Caco-2 (cell line): ENCODE data around the gene AKR7A2. TPM values are rescaled to one million over a fixed set of nuclear protein-coding genes. Genes with fewer than 3 reads are reported as not detected.
A peak's percentile ranks its signal among the peaks of the same experiment; 100 is the strongest.

Source experiments
- BruUV-seq: library from RNA; stranded (reverse); fragments of 400-500 nt; replicated peaks from 2 replicates; lab custom pipeline; 2021; lab: Mats Ljungman, UMichigan
- CTCF ChIA-PET: fragments of 300-600 bp; sonication (Branson Sonifier 250); formaldehyde crosslinking; loops from one replicate; lab custom pipeline; 2022; ENCODE audit warnings: antibody characterized with exemption; lab: Charles Lee
- POLR2A ChIA-PET: fragments of 300-600 bp; sonication (Branson Sonifier 250); formaldehyde crosslinking; loops from one replicate; lab custom pipeline; 2022; ENCODE audit warnings: antibody characterized with exemption; lab: Charles Lee
- DNase-seq, 2 experiments: peaks; one replicate each; pipeline versions ENCODE4 v3.0.0 to v3.0.0-alpha.2; 2020 to 2022
- H3K27me3 ChIP-seq: replicated peaks from 2 replicates; pipeline ENCODE4 v1.6.0; 2011; ENCODE audit warnings: low read length; ENCODE audit not compliant: control insufficient read depth, insufficient read depth
- H3K36me3 ChIP-seq: 2 replicates; pipeline ENCODE4 v1.5.1; 2011; ENCODE audit warnings: low read length; ENCODE audit not compliant: control insufficient read depth, insufficient read depth
- H3K4me1 ChIP-seq: fragments of 250-450 bp; sonication (Bioruptor Pico); 2 replicates; pipeline ENCODE4 v1.5.1; 2020; ENCODE audit warnings: mild to moderate bottlenecking
- H3K4me3 ChIP-seq: 2 replicates; pipeline ENCODE4 v1.5.1; 2011; ENCODE audit warnings: low read depth, mild to moderate bottlenecking, control low read depth, low read length
- H3K9me3 ChIP-seq: fragments of 250-450 bp; sonication (Bioruptor Pico); 2 replicates; pipeline ENCODE4 v1.5.1; 2020; ENCODE audit warnings: mild to moderate bottlenecking, moderate library complexity
- H3K27ac Mint-ChIP-seq: one replicate; pipeline ENCODE4 v1.8.0; 2022; ENCODE audit warnings: mixed read lengths; ENCODE audit not compliant: unreplicated experiment
- H3K27me3 Mint-ChIP-seq: one replicate; pipeline ENCODE4 v1.8.0; 2022; ENCODE audit warnings: mixed read lengths; ENCODE audit not compliant: insufficient read depth, unreplicated experiment
- H3K36me3 Mint-ChIP-seq: one replicate; pipeline ENCODE4 v1.8.0; 2022; ENCODE audit warnings: mild to moderate bottlenecking, mixed read lengths; ENCODE audit not compliant: insufficient read depth, unreplicated experiment
- H3K4me1 Mint-ChIP-seq: one replicate; pipeline ENCODE4 v1.8.0; 2022; ENCODE audit warnings: low read depth, mixed read lengths; ENCODE audit not compliant: unreplicated experiment
- H3K4me3 Mint-ChIP-seq: one replicate; pipeline ENCODE4 v1.8.0; 2022; ENCODE audit warnings: mild to moderate bottlenecking, moderate library complexity, mixed read lengths; ENCODE audit not compliant: unreplicated experiment
- H3K9me3 Mint-ChIP-seq: one replicate; pipeline ENCODE4 v1.8.0; 2022; ENCODE audit warnings: mixed read lengths; ENCODE audit not compliant: unreplicated experiment
- intact Hi-C: fragments of 100-400 bp; cut with micrococcal nuclease; formaldehyde crosslinking; loops from one replicate; pipeline ENCODE4 v1.10.0; 2022; ENCODE audit not compliant: unreplicated experiment
- total RNA-seq: library from RNA; stranded (reverse); gene quantifications from 2 replicates; pipeline ENCODE4 v1.2.3, GENCODE V29; 2022
- TF ChIP-seq, protein P1 (sequence below), 2 experiments: fragments of 200-600 bp in 1 of 2; IDR thresholded peaks; 1 replicate in 1 of 2; 2 replicates in 1 of 2; pipeline versions ENCODE4 v1.5.1 to v1.8.0; 2011 to 2022; ENCODE audit warnings: antibody characterized with exemption in 1 of 2, control low read depth in 1 of 2, inconsistent platforms in 1 of 2, low read depth in 1 of 2, low read length in 1 of 2, mild to moderate bottlenecking in 1 of 2, moderate library complexity in 1 of 2; ENCODE audit not compliant: insufficient read depth in 1 of 2, severe bottlenecking in 1 of 2, unreplicated experiment in 1 of 2

Gene AKR7A2
- total RNA-seq, 1 experiment from 2014 or later, result 55.4 TPM

DNA sequence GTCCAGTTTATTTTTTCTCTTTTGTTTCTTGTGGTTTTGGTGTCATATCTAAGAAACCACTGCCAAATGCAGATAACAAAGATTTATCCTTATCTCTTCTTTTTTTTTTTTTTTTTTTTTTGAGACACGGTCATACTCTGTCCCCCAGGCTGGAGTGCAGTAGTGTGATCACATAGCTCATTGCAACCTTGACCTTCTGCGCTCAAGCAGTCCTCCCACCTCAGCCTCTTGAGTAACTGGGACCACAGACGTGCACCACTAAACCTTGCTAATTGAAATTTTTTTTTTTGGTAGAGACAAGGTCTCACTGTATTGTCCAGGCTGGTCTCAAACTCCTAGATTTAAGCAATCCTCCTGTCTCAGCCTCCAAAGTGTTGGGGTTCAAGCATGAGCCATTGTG is 9.1 kb upstream of the AKR7A2 start:
- H3K4me1 ChIP-seq, result no peaks in the 10 kb centered on the region
- no peaks in the 10 kb centered on the region for H3K27me3 ChIP-seq
- H3K9me3 ChIP-seq, result no peaks in the 10 kb centered on the region
- no peak for DNase-seq
- intact Hi-C loops, result no loop called here
- BruUV-seq, result no TSS peak
- POLR2A ChIA-PET, result interaction anchor here (0.9 kb wide), 1 partner anchor 11 kb away, joined by 3 read pairs; no protein-coding TSS in a partner anchor
- no peak overlapping the region for H3K4me3 Mint-ChIP-seq
- no peaks in the 10 kb centered on the region for H3K4me1 Mint-ChIP-seq
- CTCF ChIA-PET, result no interaction called here
- H3K36me3 Mint-ChIP-seq, result peaks cover 11% of the 10 kb centered on the region
- no peak overlapping the region for H3K4me3 ChIP-seq
- H3K36me3 ChIP-seq, result no peaks in the 10 kb centered on the region; the same call in 1 of the 2 replicates
- TF ChIP-seq, protein P1, sequence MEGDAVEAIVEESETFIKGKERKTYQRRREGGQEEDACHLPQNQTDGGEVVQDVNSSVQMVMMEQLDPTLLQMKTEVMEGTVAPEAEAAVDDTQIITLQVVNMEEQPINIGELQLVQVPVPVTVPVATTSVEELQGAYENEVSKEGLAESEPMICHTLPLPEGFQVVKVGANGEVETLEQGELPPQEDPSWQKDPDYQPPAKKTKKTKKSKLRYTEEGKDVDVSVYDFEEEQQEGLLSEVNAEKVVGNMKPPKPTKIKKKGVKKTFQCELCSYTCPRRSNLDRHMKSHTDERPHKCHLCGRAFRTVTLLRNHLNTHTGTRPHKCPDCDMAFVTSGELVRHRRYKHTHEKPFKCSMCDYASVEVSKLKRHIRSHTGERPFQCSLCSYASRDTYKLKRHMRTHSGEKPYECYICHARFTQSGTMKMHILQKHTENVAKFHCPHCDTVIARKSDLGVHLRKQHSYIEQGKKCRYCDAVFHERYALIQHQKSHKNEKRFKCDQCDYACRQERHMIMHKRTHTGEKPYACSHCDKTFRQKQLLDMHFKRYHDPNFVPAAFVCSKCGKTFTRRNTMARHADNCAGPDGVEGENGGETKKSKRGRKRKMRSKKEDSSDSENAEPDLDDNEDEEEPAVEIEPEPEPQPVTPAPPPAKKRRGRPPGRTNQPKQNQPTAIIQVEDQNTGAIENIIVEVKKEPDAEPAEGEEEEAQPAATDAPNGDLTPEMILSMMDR (IDR thresholded peaks at IDR 0.05; ENCODE audit: insufficient read depth in 1 of 2, low read depth in 1 of 2, low read length in 1 of 2, severe bottlenecking in 1 of 2, unreplicated experiment in 1 of 2), result no peak
- no peaks in the 10 kb centered on the region for H3K27me3 Mint-ChIP-seq
- H3K9me3 Mint-ChIP-seq, result no peaks in the 10 kb centered on the region
- H3K27ac Mint-ChIP-seq, result no peak overlapping the region

- Mint-ChIP-seq H3K4me1 (no peaks in the 10 kb centered on the region), H3K27ac (no peak overlapping the region)
- POLR2A ChIA-PET, result no interaction called here
Observed at GRCh38 chr1:19319196-19319595, 7.3 kb upstream of the AKR7A2 start.

DNA sequence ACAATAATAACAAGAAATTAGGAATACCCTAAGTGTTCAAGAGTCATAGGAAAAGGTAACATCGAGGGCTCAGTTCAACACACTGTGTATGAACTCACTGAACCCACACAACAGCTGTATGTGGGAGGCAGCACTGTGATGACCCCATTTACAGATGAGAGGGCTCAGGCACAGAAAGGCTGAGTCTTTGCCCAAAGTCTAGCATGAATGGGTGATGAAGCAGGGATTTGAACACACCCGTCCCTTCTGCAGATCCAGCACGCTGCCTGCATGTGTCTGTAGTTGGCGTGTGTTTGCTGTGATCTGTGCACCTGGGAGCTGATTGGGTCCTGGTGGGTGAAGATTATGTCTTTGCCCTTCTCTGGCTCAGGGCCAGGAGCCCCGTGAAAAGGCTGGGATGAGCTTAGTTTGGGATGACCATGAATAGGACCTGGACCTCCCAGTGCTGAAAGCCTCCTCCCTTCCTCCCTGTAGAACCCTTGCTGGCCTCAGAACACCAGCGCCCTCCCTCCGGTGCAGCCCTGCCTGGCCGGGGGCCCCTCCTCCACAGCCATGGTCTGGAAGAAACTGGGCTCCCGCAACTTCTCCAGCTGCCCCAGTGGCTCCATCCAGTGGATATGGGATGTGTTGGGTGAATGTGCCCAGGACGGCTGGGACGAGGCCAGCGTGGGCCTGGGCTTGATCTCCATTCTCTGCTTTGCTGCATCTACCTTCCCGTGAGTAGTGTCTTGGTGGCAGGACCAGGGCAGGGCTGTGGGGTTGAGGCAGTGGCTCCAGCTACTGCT is 5.4 kb upstream of the AKR7A2 start:
- TF ChIP-seq, protein P1 (IDR thresholded peaks at IDR 0.05; ENCODE audit: insufficient read depth in 1 of 2, low read depth in 1 of 2, low read length in 1 of 2, severe bottlenecking in 1 of 2, unreplicated experiment in 1 of 2), result peak in 1 of 2 experiments; percentile 1
- Mint-ChIP-seq H3K27me3 (no peaks in the 10 kb centered on the region), H3K9me3 (no peaks in the 10 kb centered on the region), H3K4me1 (peaks cover 7% of the 10 kb centered on the region), H3K36me3 (peaks cover 8% of the 10 kb centered on the region), H3K27ac (no peak overlapping the region), H3K4me3 (no peak overlapping the region)
- BruUV-seq, result no TSS peak
- H3K4me3 ChIP-seq, result no peak overlapping the region
- H3K4me1 ChIP-seq, result no peaks in the 10 kb centered on the region
- intact Hi-C loops, result loop anchor here (10.0 kb wide), 1 partner anchor 63 kb away; the partner anchor contains the start of genes EMC1 and MRTO4
- CTCF ChIA-PET, result no interaction called here
- DNase-seq, result no peak
- H3K9me3 ChIP-seq, result no peaks in the 10 kb centered on the region
- H3K27me3 ChIP-seq, result no peaks in the 10 kb centered on the region
- POLR2A ChIA-PET, result no interaction called here
- H3K36me3 ChIP-seq, result peaks cover 1% of the 10 kb centered on the region

More at GRCh38 chr1:19319196-19319595, 7.3 kb upstream of the AKR7A2 start:
- no peaks in the 10 kb centered on the region for H3K9me3 Mint-ChIP-seq
- H3K4me3 ChIP-seq, result no peak overlapping the region
- intact Hi-C loops, result loop anchor here (10.0 kb wide), 1 partner anchor 64 kb away; the partner anchor contains the start of genes EMC1 and MRTO4
- H3K27me3 Mint-ChIP-seq, result no peaks in the 10 kb centered on the region
- CTCF ChIA-PET, result no interaction called here
- TF ChIP-seq, protein P1 (IDR thresholded peaks at IDR 0.05; ENCODE audit: insufficient read depth in 1 of 2, low read depth in 1 of 2, low read length in 1 of 2, severe bottlenecking in 1 of 2, unreplicated experiment in 1 of 2), result no peak
- BruUV-seq, result no TSS peak
- no peaks in the 10 kb centered on the region for H3K4me1 ChIP-seq
- H3K27me3 ChIP-seq, result no peaks in the 10 kb centered on the region
- no peaks in the 10 kb centered on the region for H3K9me3 ChIP-seq
- H3K36me3 Mint-ChIP-seq, result peaks cover 11% of the 10 kb centered on the region
- no peak for DNase-seq
- no peak overlapping the region for H3K4me3 Mint-ChIP-seq
- peaks cover 1% of the 10 kb centered on the region for H3K36me3 ChIP-seq
